Measurements from ENCODE around the gene CEBPZ.
A peak's percentile ranks its signal among the peaks of the same experiment; 100 is the strongest.
"Not testable (repeated sequence)": the region's sequence is repeated elsewhere in the genome, so short reads cannot be mapped to it uniquely, and the experiment has no call there.

The CEBPZ gene

DNA sequence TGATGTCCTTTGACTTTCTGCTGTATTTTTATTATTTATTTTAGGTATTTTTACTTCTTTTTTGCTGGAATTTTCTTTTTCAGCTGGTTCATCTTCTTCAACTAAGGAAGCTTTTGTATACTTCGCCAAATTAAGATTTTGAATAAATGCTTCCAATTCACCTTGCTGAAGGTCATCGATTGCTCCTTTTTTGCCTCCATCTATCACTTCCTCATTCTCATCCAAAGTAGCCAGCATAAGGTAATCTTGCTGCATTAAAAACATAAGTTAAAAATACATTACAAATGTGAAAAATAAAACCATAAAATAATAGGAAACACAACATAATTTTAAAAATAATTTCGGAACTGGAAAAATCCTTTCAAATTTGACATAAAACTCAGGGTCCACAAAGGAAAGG, 2.6 kb downstream of the CEBPZ start:
- H3K27ac ChIP-seq (replicated peaks): no peak overlapping the region
- TF ChIP-seq SPI1 (IDR thresholded peaks at IDR 0.05; ENCODE audit: borderline replicate concordance, low read depth) (peak; percentile 85), GABPA (IDR thresholded peaks at IDR 0.05; ENCODE audit: low read depth) (no peak)
- DNase-seq (ENCODE audit: low read depth in 1 of 2, low spot score in 1 of 2): no peak

DNA sequence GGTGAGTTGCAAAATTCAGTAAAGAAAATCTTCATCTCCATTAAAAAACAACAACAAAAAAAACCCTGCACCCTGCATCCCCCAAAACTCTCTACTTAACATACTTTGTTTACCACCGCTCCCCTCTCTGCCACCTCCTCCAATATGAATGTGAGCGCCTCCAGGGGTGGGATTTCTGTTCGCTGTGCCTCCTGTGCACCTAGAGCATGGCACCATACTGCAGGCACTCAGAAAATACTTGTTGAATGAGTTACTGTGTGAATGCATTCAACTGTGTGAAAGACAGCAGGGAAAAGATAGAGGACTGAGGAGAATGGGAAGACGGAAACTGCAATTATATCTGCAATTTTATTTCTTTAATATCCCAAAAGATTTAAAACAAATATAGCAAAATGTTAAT, 4.5 kb downstream of the CEBPZ start:
- Histone ChIP-seq H3K27ac (replicated peaks) (no peak overlapping the region), H3K4me3 (replicated peaks; ENCODE audit: insufficient read depth, low read length) (no peak overlapping the region)

More for the DNA sequence above, 2.6 kb downstream of the CEBPZ start:
- H3K4me3 ChIP-seq (replicated peaks; ENCODE audit: insufficient read depth, low read length): no peak overlapping the region
- H3K27me3 ChIP-seq (ENCODE audit: insufficient read depth, poor library complexity, severe bottlenecking): no peaks in the 10 kb centered on the region

DNA sequence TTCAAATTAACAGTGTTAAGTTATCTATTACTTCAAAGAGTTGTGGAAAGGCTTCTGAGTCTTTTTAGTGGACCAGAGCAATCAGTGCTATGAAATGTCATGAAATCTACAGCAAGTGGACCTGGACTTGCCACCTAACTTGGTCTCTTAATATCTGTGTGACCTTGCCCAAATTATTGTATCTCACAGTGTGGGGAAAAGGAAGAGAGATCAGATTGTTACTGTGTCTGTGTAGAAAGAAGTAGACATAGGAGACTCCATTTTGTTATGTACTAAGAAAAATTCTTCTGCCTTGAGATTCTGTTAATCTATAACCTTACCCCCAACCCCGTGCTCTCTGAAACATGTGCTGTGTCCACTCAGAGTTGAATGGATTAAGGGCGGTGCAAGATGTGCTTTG, 6.3 kb downstream of the CEBPZ start:
- H3K27me3 ChIP-seq (ENCODE audit: insufficient read depth, poor library complexity, severe bottlenecking); H3K27ac ChIP-seq (replicated peaks); H3K4me3 ChIP-seq (replicated peaks; ENCODE audit: insufficient read depth, low read length); DNase-seq (ENCODE audit: low read depth in 1 of 2, low spot score in 1 of 2): not testable (repeated sequence)

More for the DNA sequence above, 4.5 kb downstream of the CEBPZ start:
- H3K27me3 ChIP-seq (ENCODE audit: insufficient read depth, poor library complexity, severe bottlenecking): no peaks in the 10 kb centered on the region
- TF ChIP-seq POLR2AphosphoS5 (IDR thresholded peaks at IDR 0.05; ENCODE audit: low read depth): no peak
- no peak for TF ChIP-seq SPI1 (IDR thresholded peaks at IDR 0.05; ENCODE audit: borderline replicate concordance, low read depth)
- TF ChIP-seq, protein P1, sequence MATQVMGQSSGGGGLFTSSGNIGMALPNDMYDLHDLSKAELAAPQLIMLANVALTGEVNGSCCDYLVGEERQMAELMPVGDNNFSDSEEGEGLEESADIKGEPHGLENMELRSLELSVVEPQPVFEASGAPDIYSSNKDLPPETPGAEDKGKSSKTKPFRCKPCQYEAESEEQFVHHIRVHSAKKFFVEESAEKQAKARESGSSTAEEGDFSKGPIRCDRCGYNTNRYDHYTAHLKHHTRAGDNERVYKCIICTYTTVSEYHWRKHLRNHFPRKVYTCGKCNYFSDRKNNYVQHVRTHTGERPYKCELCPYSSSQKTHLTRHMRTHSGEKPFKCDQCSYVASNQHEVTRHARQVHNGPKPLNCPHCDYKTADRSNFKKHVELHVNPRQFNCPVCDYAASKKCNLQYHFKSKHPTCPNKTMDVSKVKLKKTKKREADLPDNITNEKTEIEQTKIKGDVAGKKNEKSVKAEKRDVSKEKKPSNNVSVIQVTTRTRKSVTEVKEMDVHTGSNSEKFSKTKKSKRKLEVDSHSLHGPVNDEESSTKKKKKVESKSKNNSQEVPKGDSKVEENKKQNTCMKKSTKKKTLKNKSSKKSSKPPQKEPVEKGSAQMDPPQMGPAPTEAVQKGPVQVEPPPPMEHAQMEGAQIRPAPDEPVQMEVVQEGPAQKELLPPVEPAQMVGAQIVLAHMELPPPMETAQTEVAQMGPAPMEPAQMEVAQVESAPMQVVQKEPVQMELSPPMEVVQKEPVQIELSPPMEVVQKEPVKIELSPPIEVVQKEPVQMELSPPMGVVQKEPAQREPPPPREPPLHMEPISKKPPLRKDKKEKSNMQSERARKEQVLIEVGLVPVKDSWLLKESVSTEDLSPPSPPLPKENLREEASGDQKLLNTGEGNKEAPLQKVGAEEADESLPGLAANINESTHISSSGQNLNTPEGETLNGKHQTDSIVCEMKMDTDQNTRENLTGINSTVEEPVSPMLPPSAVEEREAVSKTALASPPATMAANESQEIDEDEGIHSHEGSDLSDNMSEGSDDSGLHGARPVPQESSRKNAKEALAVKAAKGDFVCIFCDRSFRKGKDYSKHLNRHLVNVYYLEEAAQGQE (IDR thresholded peaks at IDR 0.05; ENCODE audit: insufficient replicate concordance, low read depth): no peak
- TF ChIP-seq, protein P2, sequence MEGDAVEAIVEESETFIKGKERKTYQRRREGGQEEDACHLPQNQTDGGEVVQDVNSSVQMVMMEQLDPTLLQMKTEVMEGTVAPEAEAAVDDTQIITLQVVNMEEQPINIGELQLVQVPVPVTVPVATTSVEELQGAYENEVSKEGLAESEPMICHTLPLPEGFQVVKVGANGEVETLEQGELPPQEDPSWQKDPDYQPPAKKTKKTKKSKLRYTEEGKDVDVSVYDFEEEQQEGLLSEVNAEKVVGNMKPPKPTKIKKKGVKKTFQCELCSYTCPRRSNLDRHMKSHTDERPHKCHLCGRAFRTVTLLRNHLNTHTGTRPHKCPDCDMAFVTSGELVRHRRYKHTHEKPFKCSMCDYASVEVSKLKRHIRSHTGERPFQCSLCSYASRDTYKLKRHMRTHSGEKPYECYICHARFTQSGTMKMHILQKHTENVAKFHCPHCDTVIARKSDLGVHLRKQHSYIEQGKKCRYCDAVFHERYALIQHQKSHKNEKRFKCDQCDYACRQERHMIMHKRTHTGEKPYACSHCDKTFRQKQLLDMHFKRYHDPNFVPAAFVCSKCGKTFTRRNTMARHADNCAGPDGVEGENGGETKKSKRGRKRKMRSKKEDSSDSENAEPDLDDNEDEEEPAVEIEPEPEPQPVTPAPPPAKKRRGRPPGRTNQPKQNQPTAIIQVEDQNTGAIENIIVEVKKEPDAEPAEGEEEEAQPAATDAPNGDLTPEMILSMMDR (IDR thresholded peaks at IDR 0.05; ENCODE audit: insufficient read depth, low read length): no peak
- TF ChIP-seq GABPA (IDR thresholded peaks at IDR 0.05; ENCODE audit: low read depth): no peak
- no peak for DNase-seq (ENCODE audit: low read depth in 1 of 2, low spot score in 1 of 2)

DNA sequence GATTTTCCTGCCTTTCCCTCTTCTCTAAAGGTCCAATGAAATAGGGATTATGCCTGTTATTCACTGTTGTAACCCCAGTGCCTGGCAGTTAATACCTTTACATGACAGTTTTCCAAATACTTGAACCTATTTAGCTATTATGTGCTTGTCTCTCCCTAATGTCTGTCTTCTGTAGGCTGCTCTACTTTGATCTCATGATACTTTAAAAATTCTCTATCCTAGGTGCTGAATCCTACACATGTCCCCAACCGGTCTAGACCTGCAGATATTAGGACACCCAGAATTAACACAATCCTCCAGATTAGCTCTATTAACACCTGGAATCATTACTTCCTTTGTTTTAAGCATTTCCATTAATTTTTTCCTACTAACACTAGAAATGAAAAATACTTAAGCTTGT, 7.3 kb downstream of the CEBPZ start:
- Histone ChIP-seq H3K27ac (replicated peaks) (no peak overlapping the region), H3K4me3 (replicated peaks; ENCODE audit: insufficient read depth, low read length) (no peak overlapping the region), H3K27me3 (ENCODE audit: insufficient read depth, poor library complexity, severe bottlenecking) (no peaks in the 10 kb centered on the region)
- DNase-seq (ENCODE audit: low read depth in 1 of 2, low spot score in 1 of 2): no peak
- TF ChIP-seq, protein P1 (IDR thresholded peaks at IDR 0.05; ENCODE audit: insufficient replicate concordance, low read depth): peak; percentile 88
- no peak for TF ChIP-seq GABPA (IDR thresholded peaks at IDR 0.05; ENCODE audit: low read depth)

DNA sequence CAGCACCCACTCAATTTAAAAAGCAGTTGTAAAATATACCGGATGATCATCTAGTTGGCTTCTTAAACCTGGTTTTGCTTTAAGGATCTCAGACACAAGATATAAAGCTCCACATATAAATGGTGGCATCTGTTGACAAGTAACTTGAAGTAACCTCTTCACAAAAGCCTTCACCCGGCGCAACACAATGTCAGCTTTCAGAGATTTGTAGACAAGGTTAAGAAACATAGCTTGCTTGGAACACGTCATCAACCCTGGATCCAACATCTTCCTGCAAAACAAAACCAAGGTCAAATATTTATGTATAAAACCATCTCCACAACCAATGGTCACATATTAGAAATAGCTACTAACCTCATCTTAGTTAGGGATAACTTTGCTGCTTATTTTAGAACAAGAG, 8.3 kb downstream of the CEBPZ start:
- Histone ChIP-seq H3K27me3 (ENCODE audit: insufficient read depth, poor library complexity, severe bottlenecking) (no peaks in the 10 kb centered on the region), H3K4me3 (replicated peaks; ENCODE audit: insufficient read depth, low read length) (no peak overlapping the region), H3K27ac (replicated peaks) (no peak overlapping the region)
- DNase-seq (ENCODE audit: low read depth in 1 of 2, low spot score in 1 of 2): no peak
- TF ChIP-seq GABPA (IDR thresholded peaks at IDR 0.05; ENCODE audit: low read depth): no peak
- TF ChIP-seq, protein P2 (IDR thresholded peaks at IDR 0.05; ENCODE audit: insufficient read depth, low read length): no peak
- no peak for TF ChIP-seq SPI1 (IDR thresholded peaks at IDR 0.05; ENCODE audit: borderline replicate concordance, low read depth)
- TF ChIP-seq, protein P1 (IDR thresholded peaks at IDR 0.05; ENCODE audit: insufficient replicate concordance, low read depth): no peak
- no peak for TF ChIP-seq POLR2AphosphoS5 (IDR thresholded peaks at IDR 0.05; ENCODE audit: low read depth)
